Peyer's patch (tissue), 4 donors: ENCODE measurements around the gene NCR1. TPM values are rescaled to one million over a fixed set of nuclear protein-coding genes. Genes with fewer than 3 reads are reported as not detected.
"Not testable (repeated sequence)": the region's sequence is repeated elsewhere in the genome, so short reads cannot be mapped to it uniquely, and the experiment has no call there.

ENCODE experiments used
- DNase-seq, 3 donors: peaks; one replicate each; pipeline ENCODE4 v3.0.0-alpha.2; 2017 to 2019
- H3K27ac ChIP-seq, 4 donors: fragments of 200-600 bp; sonication (generic); one replicate each; pipeline ENCODE4 v1.5.1; 2016 to 2019
- H3K27me3 ChIP-seq, 2 donors: fragments of 200-600 bp; sonication (generic); one replicate each; pipeline ENCODE4 v1.5.1; 2019
- H3K36me3 ChIP-seq, 3 donors: fragments of 200-600 bp; sonication (generic); one replicate each; pipeline ENCODE4 v1.5.1; 2016 to 2019
- H3K4me1 ChIP-seq, 4 donors: fragments of 200-600 bp; sonication (generic); one replicate each; pipeline ENCODE4 v1.5.1; 2016 to 2019
- H3K4me3 ChIP-seq, 4 donors: fragments of 200-600 bp; sonication (generic); 1 replicate in 3 of 4; 2 replicates in 1 of 4; pipeline ENCODE4 v1.5.1; 2016 to 2019; ENCODE audit warnings: mild to moderate bottlenecking in 1 of 4
- H3K9me3 ChIP-seq, 4 donors: fragments of 200-600 bp; sonication (generic); one replicate each; pipeline ENCODE4 v1.5.1; 2016 to 2019; ENCODE audit warnings: mild to moderate bottlenecking in 1 of 4
- POLR2A ChIP-seq, 2 donors: fragments of 450-650 bp; IDR thresholded peaks; one replicate each; pipeline ENCODE4 v1.5.1; 2017; ENCODE audit warnings: antibody characterized with exemption in 2 of 2, mild to moderate bottlenecking in 2 of 2, moderate library complexity in 2 of 2
- total RNA-seq, 4 donors: library from RNA; depleted of rRNA; stranded (reverse); fragments of >200 nt; gene quantifications; one replicate each; pipeline ENCODE4 v1.1.0, GENCODE V29; 2016
- TF ChIP-seq, protein P1 (sequence below), 6 experiments: fragments of 450-650 bp in 4 of 6; fragments of 200-600 bp in 2 of 6; sonication (generic) in 1 of 6; IDR thresholded peaks; one replicate each; pipeline ENCODE4 v1.5.1; 2017 to 2019; ENCODE audit warnings: antibody characterized with exemption in 6 of 6, mild to moderate bottlenecking in 3 of 6, moderate library complexity in 1 of 6

NCR1 gene
- total RNA-seq, 4 donors from 2014 or later = 2.1 to 2.7 TPM; not detected in 2

- no peak overlapping the region for H3K27ac ChIP-seq
- DNase-seq = no peak
- H3K4me1 ChIP-seq = no peaks in the 10 kb centered on the region
- no peak overlapping the region for H3K4me3 ChIP-seq
- H3K27me3 ChIP-seq = no peaks in the 10 kb centered on the region
- TF ChIP-seq, protein P1, sequence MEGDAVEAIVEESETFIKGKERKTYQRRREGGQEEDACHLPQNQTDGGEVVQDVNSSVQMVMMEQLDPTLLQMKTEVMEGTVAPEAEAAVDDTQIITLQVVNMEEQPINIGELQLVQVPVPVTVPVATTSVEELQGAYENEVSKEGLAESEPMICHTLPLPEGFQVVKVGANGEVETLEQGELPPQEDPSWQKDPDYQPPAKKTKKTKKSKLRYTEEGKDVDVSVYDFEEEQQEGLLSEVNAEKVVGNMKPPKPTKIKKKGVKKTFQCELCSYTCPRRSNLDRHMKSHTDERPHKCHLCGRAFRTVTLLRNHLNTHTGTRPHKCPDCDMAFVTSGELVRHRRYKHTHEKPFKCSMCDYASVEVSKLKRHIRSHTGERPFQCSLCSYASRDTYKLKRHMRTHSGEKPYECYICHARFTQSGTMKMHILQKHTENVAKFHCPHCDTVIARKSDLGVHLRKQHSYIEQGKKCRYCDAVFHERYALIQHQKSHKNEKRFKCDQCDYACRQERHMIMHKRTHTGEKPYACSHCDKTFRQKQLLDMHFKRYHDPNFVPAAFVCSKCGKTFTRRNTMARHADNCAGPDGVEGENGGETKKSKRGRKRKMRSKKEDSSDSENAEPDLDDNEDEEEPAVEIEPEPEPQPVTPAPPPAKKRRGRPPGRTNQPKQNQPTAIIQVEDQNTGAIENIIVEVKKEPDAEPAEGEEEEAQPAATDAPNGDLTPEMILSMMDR (IDR thresholded peaks at IDR 0.05) = no peak
- TF ChIP-seq POLR2A (IDR thresholded peaks at IDR 0.05) = no peak
- no peaks in the 10 kb centered on the region for H3K36me3 ChIP-seq
- peaks cover 0 to 3% (median 0%) of the 10 kb centered on the region in 4 donors for H3K9me3 ChIP-seq
Observed at GRCh38 chr19:54893406-54893805, 12.5 kb upstream of the NCR1 start.

DNA sequence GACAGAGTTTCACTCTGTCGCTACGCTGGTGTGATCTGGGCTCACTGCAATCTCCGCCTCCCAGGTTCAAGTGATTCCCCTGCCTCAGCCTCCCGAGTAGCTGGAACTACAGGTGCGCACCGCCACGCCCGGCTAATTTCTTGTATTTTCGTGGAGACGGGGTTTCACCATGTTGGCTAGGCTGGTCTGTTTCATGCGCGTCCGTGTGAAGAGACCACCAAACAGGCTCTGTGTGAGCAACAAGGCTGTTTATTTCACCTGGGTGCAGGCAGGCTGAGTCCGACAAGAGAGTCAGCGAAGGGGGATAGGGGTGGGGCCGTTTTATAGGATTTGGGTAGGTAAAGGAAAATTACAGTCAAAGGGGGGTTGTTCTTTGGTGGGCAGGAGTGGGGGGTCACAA, 11.8 kb upstream of the NCR1 start:
- not testable (repeated sequence) for DNase-seq, H3K27ac ChIP-seq, H3K4me1 ChIP-seq, H3K9me3 ChIP-seq, H3K36me3 ChIP-seq, H3K4me3 ChIP-seq, H3K27me3 ChIP-seq

- peaks cover 0 to 3% (median 0%) of the 10 kb centered on the region in 4 donors for H3K9me3 ChIP-seq
- no peak for DNase-seq
- TF ChIP-seq POLR2A (IDR thresholded peaks at IDR 0.05) = no peak
- TF ChIP-seq, protein P1 (IDR thresholded peaks at IDR 0.05) = no peak
- H3K4me3 ChIP-seq = no peak overlapping the region
- no peak overlapping the region for H3K27ac ChIP-seq
- no peaks in the 10 kb centered on the region for H3K36me3 ChIP-seq
- no peaks in the 10 kb centered on the region for H3K27me3 ChIP-seq
- H3K4me1 ChIP-seq = no peaks in the 10 kb centered on the region
Observed at GRCh38 chr19:54896036-54896435, 9.9 kb upstream of the NCR1 start.

GRCh38 chr19:54898685-54899084, 7.3 kb upstream of the NCR1 start:
- not testable (repeated sequence) for H3K4me1 ChIP-seq, DNase-seq, H3K9me3 ChIP-seq, H3K27ac ChIP-seq, H3K36me3 ChIP-seq, H3K27me3 ChIP-seq, H3K4me3 ChIP-seq

GRCh38 chr19:54899646-54900045, 6.3 kb upstream of the NCR1 start:
- H3K4me3 ChIP-seq, DNase-seq, H3K9me3 ChIP-seq, H3K4me1 ChIP-seq, H3K27me3 ChIP-seq, H3K27ac ChIP-seq, H3K36me3 ChIP-seq: not testable (repeated sequence)

DNA sequence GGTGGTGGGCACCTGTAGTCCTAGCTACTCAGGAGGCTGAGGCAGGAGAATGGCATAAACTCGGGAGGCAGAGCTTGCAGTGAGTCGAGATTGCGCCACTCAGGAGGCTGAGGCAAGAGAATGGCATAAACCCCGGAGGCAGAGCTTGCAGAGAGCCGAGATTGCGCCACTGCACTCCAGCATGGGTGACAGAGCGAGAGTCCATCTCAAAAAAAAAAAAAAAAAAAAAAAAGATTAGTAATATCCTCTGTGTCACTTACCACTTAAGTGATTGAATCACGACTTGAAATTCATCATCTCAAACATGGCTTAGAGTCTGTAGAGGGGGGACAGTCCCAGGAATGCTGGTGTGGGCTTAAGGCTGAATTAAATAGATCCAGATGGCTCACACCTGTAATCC, 4.8 kb upstream of the NCR1 start:
- H3K27ac ChIP-seq, H3K4me1 ChIP-seq, H3K9me3 ChIP-seq, H3K36me3 ChIP-seq, DNase-seq, H3K27me3 ChIP-seq, H3K4me3 ChIP-seq: not testable (repeated sequence)

DNA sequence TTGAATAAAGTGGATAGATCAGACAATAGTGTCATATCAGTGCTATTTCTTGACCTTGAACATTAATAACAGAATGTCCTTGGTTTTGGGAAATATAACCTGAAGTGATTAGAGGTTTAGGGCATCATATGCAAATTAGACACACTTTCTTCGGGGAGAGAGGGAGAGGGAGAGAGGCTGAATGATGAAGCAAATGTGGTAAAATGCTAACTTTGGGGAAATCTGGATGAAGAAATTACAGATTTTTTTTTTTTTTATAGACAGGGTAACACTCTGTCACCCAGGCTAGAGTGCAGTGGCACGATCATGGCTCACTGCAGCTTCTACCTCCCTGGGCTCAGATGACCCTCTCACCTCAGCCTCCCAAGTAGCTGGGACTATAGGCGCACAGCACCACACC, 3.9 kb upstream of the NCR1 start:
- Histone ChIP-seq H3K36me3 (no peaks in the 10 kb centered on the region), H3K4me1 (no peaks in the 10 kb centered on the region), H3K4me3 (no peak overlapping the region), H3K27me3 (no peaks in the 10 kb centered on the region), H3K9me3 (no peaks in the 10 kb centered on the region), H3K27ac (no peak overlapping the region)
- DNase-seq = no peak
- TF ChIP-seq, protein P1 (IDR thresholded peaks at IDR 0.05) = no peak
- no peak for TF ChIP-seq POLR2A (IDR thresholded peaks at IDR 0.05)

- H3K27me3 ChIP-seq = no peaks in the 10 kb centered on the region
- H3K9me3 ChIP-seq = no peaks in the 10 kb centered on the region
- H3K4me1 ChIP-seq = no peaks in the 10 kb centered on the region
- no peak overlapping the region for H3K4me3 ChIP-seq
- no peaks in the 10 kb centered on the region for H3K36me3 ChIP-seq
- H3K27ac ChIP-seq = no peak overlapping the region
- no peak for DNase-seq
- TF ChIP-seq, protein P1 (IDR thresholded peaks at IDR 0.05) = no peak
Observed at GRCh38 chr19:54903303-54903702, 2.6 kb upstream of the NCR1 start.

- DNase-seq, H3K9me3 ChIP-seq, H3K4me3 ChIP-seq, H3K36me3 ChIP-seq, H3K27ac ChIP-seq, H3K27me3 ChIP-seq, H3K4me1 ChIP-seq: not testable (repeated sequence)
Observed at GRCh38 chr19:54904261-54904660, 1.7 kb upstream of the NCR1 start.
